Transverse colon (tissue), 3 donors: ENCODE data around the gene C2CD4C.

Source experiments
- CTCF ChIP-seq, 5 experiments: fragments of 200-600 bp in 3 of 5; fragments of 450-650 bp in 2 of 5; sonication (generic) in 3 of 5; IDR thresholded peaks; 1 replicate in 2 of 5; 2 replicates in 3 of 5; pipeline ENCODE4 v1.5.1; 2016 to 2017; ENCODE audit warnings: antibody characterized with exemption in 5 of 5, inconsistent platforms in 3 of 5, mild to moderate bottlenecking in 2 of 5, moderate library complexity in 1 of 5
- EP300 ChIP-seq: sonication (generic); formaldehyde crosslinking; IDR thresholded peaks from one replicate; pipeline ENCODE4 v1.6.1; 2017; ENCODE audit warnings: antibody characterized with exemption, low read depth
- POLR2A ChIP-seq: fragments of 450-650 bp; IDR thresholded peaks from one replicate; pipeline ENCODE4 v1.6.1; 2016; ENCODE audit warnings: antibody characterized with exemption, mild to moderate bottlenecking, moderate library complexity

DNA sequence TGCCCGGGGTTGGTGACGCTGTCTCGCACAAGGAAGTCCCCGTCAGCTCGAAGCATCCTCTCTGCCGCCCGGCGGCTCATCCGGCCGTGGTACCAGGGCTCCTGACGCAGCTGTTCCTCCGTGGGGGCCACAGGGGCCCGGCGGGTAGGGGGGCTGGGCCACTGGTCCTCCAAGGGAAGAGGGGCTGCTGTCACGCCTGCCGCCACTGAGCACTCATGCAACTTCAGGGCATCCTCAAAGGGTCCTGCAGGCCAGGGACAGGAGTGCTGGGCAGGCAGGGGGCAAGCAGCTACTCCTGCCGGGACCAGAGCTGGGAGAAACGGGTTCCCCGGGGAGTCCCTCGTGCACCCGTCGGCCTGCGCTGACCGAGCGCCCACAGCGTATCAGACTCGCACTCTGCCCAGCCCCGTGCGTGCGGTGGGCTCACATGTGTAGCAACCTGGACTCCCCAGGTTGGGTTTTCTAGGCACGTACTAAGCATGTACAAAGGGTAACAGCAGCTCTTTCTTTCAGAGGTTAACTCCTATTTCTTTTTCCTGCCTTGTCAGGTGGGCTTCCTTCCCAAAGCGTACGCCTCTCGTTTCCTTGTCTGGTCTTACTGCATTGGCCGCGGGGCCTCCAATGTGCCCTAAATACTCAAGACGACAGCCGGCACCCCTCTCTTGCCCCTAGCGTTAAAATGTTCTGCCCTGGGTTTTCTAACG, 13.4 kb upstream of the C2CD4C start:
- TF ChIP-seq CTCF (IDR thresholded peaks at IDR 0.05) (no peak), POLR2A (no peak), EP300 (no peak)
